Measurements from ENCODE around the gene MAP3K8. TPM values are rescaled to one million over a fixed set of nuclear protein-coding genes. Genes with fewer than 3 reads are reported as not detected.
A peak's percentile ranks its signal among the peaks of the same experiment; 100 is the strongest.

MAP3K8 gene
- total RNA-seq, 4 donors from 2014 or later = 18.4 to 63.8 (median 28.5) TPM

DNA sequence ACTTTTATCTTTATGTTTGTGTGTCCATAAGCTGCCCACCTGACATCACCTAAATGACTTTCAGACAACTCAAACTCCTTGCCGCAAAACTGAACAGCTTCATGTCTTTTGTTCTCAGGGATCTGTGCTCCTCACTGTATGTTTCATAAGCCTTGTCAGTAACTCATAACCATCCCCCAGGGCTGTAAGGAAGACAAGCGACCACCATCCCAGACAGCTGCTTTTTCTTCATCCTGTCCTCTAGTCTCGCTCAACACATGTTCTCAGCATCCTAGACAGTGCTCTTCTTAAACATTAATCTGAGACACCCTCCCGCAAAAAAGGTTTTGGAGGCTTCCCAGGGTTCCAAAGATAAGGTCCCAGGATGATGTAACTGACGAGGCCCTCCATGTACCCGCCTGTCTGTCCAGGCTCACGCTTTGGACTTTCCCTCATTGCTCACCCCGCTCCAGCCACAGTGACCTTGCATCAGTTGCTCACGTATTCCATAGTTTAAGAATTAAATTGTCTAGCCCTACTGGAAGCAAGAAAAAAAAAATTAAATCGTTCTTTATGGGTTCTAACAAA lies 69.8 kb downstream of the MAP3K8 start:
- ATAC-seq = no peak
- H3K27me3 ChIP-seq = no peaks in the 10 kb centered on the region
- 92 to 96% methylated on average over 5 to 9 of the region's 10 CpGs for WGBS, 2 donors (ENCODE audit: low coverage in 1 of 2)
- no peaks in the 10 kb centered on the region for H3K36me3 ChIP-seq
- no peak overlapping the region for H3K4me3 ChIP-seq
- TF ChIP-seq POLR2A (IDR thresholded peaks at IDR 0.05) = no peak
- TF ChIP-seq POLR2AphosphoS5 (IDR thresholded peaks at IDR 0.05) = no peak
- TF ChIP-seq EP300 (IDR thresholded peaks at IDR 0.05) = no peak
- TF ChIP-seq, protein P1, sequence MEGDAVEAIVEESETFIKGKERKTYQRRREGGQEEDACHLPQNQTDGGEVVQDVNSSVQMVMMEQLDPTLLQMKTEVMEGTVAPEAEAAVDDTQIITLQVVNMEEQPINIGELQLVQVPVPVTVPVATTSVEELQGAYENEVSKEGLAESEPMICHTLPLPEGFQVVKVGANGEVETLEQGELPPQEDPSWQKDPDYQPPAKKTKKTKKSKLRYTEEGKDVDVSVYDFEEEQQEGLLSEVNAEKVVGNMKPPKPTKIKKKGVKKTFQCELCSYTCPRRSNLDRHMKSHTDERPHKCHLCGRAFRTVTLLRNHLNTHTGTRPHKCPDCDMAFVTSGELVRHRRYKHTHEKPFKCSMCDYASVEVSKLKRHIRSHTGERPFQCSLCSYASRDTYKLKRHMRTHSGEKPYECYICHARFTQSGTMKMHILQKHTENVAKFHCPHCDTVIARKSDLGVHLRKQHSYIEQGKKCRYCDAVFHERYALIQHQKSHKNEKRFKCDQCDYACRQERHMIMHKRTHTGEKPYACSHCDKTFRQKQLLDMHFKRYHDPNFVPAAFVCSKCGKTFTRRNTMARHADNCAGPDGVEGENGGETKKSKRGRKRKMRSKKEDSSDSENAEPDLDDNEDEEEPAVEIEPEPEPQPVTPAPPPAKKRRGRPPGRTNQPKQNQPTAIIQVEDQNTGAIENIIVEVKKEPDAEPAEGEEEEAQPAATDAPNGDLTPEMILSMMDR (IDR thresholded peaks at IDR 0.05) = no peak
- H3K9me3 ChIP-seq = no peaks in the 10 kb centered on the region
- H3K4me1 ChIP-seq = peaks cover 0 to 10% (median 0%) of the 10 kb centered on the region in 3 donors
- H3K27ac ChIP-seq = no peak overlapping the region

GRCh38 chr10:30505543-30506298 lies 71.7 kb downstream of the MAP3K8 start:
- Histone ChIP-seq H3K9me3 (no peaks in the 10 kb centered on the region), H3K4me1 (peaks cover 0 to 26% (median 3%) of the 10 kb centered on the region in 3 donors), H3K36me3 (no peaks in the 10 kb centered on the region), H3K27me3 (no peaks in the 10 kb centered on the region), H3K4me3 (no peak overlapping the region), H3K27ac (peak overlapping the region in 1 of 4 donors; percentile 9)
- no peak for TF ChIP-seq POLR2A (IDR thresholded peaks at IDR 0.05)
- no peak for TF ChIP-seq POLR2AphosphoS5 (IDR thresholded peaks at IDR 0.05)
- TF ChIP-seq, protein P1 (IDR thresholded peaks at IDR 0.05) = no peak
- no peak for TF ChIP-seq EP300 (IDR thresholded peaks at IDR 0.05)
- no peak for ATAC-seq
- WGBS, 2 donors (ENCODE audit: low coverage in 1 of 2) = 76 to 84% methylated on average over 5 to 7 of the region's 8 CpGs

DNA sequence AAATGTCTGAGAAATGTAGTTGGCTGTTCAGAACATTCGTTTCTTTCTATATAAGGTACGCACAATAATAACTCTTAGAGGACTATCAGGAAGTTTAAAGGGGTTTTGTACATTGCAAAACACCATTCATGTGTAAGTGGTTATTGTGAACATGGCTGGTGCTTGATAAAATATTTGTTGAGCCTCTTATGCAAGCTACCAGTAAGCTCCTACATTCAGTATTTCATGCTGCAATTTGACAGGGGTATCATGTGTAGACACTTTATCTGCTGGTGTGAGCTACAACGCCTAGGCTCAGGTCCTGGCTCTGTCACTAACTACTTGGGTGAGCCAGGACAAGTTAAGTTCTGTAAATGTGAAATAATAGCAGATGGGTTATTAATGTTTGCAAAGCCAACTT lies 75.5 kb downstream of the MAP3K8 start:
- no peaks in the 10 kb centered on the region for H3K36me3 ChIP-seq
- ATAC-seq = no peak
- no peak overlapping the region for H3K4me3 ChIP-seq
- peaks cover 0 to 25% (median 4%) of the 10 kb centered on the region in 3 donors for H3K4me1 ChIP-seq
- no peak overlapping the region for H3K27ac ChIP-seq
- WGBS, 2 donors (ENCODE audit: low coverage in 1 of 2) = 77 to 91% methylated on average over 2 of the region's 3 CpGs
- H3K9me3 ChIP-seq = no peaks in the 10 kb centered on the region
- no peaks in the 10 kb centered on the region for H3K27me3 ChIP-seq
- TF ChIP-seq, protein P1 (IDR thresholded peaks at IDR 0.05) = no peak

GRCh38 chr10:30510184-30510931 lies 76.4 kb downstream of the MAP3K8 start:
- peak overlapping the region in 3 of 4 donors; percentile 13 to 64 (median 61) for H3K27ac ChIP-seq

More at GRCh38 chr10:30510184-30510931, 76.4 kb downstream of the MAP3K8 start:
- Histone ChIP-seq H3K4me3 (no peak overlapping the region), H3K27me3 (no peaks in the 10 kb centered on the region), H3K36me3 (no peaks in the 10 kb centered on the region), H3K9me3 (no peaks in the 10 kb centered on the region), H3K4me1 (peaks cover 0 to 25% (median 4%) of the 10 kb centered on the region in 3 donors)
- TF ChIP-seq, protein P1 (IDR thresholded peaks at IDR 0.05) = peak in 1 of 4 experiments; percentile 39
- no peak for TF ChIP-seq EP300 (IDR thresholded peaks at IDR 0.05)
- TF ChIP-seq POLR2AphosphoS5 (IDR thresholded peaks at IDR 0.05) = peak; percentile 77
- 15 to 65% methylated on average over 4 to 8 of the region's 8 CpGs for WGBS, 2 donors (ENCODE audit: low coverage in 1 of 2)
- ATAC-seq = peak; percentile 80

Measured in gastroesophageal sphincter (tissue), 4 donors.